Measurements from ENCODE around the gene MEGF6.

Gene MEGF6

GRCh38 chr1:3629561-3630160 lies 18.4 kb upstream of the MEGF6 start:
- no peak for TF ChIP-seq CTCF (IDR thresholded peaks at IDR 0.05; ENCODE audit: borderline replicate concordance, control extremely low read depth, extremely low read depth, insufficient read depth, missing control alignments)
- DNase-seq (ENCODE audit: low spot score), result no peak
- in situ Hi-C loops (cut with MboI; ENCODE audit: low sequenced_read_pairs, unreplicated experiment), result no loop called here

- DNase-seq (ENCODE audit: low spot score), result no peak
- no peak for TF ChIP-seq CTCF (IDR thresholded peaks at IDR 0.05; ENCODE audit: borderline replicate concordance, control extremely low read depth, extremely low read depth, insufficient read depth, missing control alignments)
- in situ Hi-C loops (cut with MboI; ENCODE audit: low sequenced_read_pairs, unreplicated experiment), result no loop called here
Measured at GRCh38 chr1:3628445-3628844, 17.1 kb upstream of the MEGF6 start.

GRCh38 chr1:3627515-3628253 lies 16.4 kb upstream of the MEGF6 start:
- in situ Hi-C loops (cut with MboI; ENCODE audit: low sequenced_read_pairs, unreplicated experiment), result no loop called here
- DNase-seq (ENCODE audit: low spot score), result no peak
- TF ChIP-seq CTCF (IDR thresholded peaks at IDR 0.05; ENCODE audit: borderline replicate concordance, control extremely low read depth, extremely low read depth, insufficient read depth, missing control alignments), result no peak

GRCh38 chr1:3626025-3626424 lies 14.7 kb upstream of the MEGF6 start:
- no peak for TF ChIP-seq CTCF (IDR thresholded peaks at IDR 0.05; ENCODE audit: borderline replicate concordance, control extremely low read depth, extremely low read depth, insufficient read depth, missing control alignments)
- in situ Hi-C loops (cut with MboI; ENCODE audit: low sequenced_read_pairs, unreplicated experiment), result no loop called here
- no peak for DNase-seq (ENCODE audit: low spot score)

GRCh38 chr1:3625151-3625907 lies 14.0 kb upstream of the MEGF6 start:
- no peak for DNase-seq (ENCODE audit: low spot score)
- TF ChIP-seq CTCF (IDR thresholded peaks at IDR 0.05; ENCODE audit: borderline replicate concordance, control extremely low read depth, extremely low read depth, insufficient read depth, missing control alignments), result no peak
- in situ Hi-C loops (cut with MboI; ENCODE audit: low sequenced_read_pairs, unreplicated experiment), result no loop called here

GRCh38 chr1:3624200-3625136 lies 13.2 kb upstream of the MEGF6 start, which contains the start of gene TPRG1L:
TSS of gene TPRG1L (plus strand) at chr1:3625015. CDS start at chr1:3625073, 58 bp downstream.
- peak; percentile 100 for DNase-seq (ENCODE audit: low spot score)
- in situ Hi-C loops (cut with MboI; ENCODE audit: low sequenced_read_pairs, unreplicated experiment), result no loop called here
- TF ChIP-seq CTCF (IDR thresholded peaks at IDR 0.05; ENCODE audit: borderline replicate concordance, control extremely low read depth, extremely low read depth, insufficient read depth, missing control alignments), result no peak
